ENCODE results near the gene CAMK4. TPM values are rescaled to one million over a fixed set of nuclear protein-coding genes. Genes with fewer than 3 reads are reported as not detected.
A peak's percentile ranks its signal among the peaks of the same experiment; 100 is the strongest.

CAMK4 gene
- total and polyA plus RNA-seq, 5 donors from 2014 or later = 85.3 to 167 (median 106) TPM

- H3K4me3 ChIP-seq (ENCODE audit: low read depth, low read length) = peak overlapping the region; percentile 98
- H3K27me3 ChIP-seq (ENCODE audit: control insufficient read depth, insufficient read depth, low read length) = no peaks in the 10 kb centered on the region
- H3K9me3 ChIP-seq (ENCODE audit: control insufficient read depth in 2 of 2, low read length in 2 of 2) = no peaks in the 10 kb centered on the region
- Mint-ChIP-seq H3K36me3 (peaks cover 5% of the 10 kb centered on the region), H3K4me3 (peak overlapping the region; percentile 69 to 84 (median 76)), H3K27me3 (no peaks in the 10 kb centered on the region), H3K27ac (peak overlapping the region; percentile 92 to 99 (median 94)), H3K4me1 (peaks cover 41 to 92% (median 74%) of the 10 kb centered on the region in 4 donors), H3K9me3 (no peaks in the 10 kb centered on the region)
- peaks cover 93% of the 10 kb centered on the region for H3K4me1 ChIP-seq (ENCODE audit: control insufficient read depth, insufficient read depth, low read length, poor library complexity, severe bottlenecking)
- DNase-seq (peak in 1 of 3 donors; percentile 44), ATAC-seq (ENCODE audit: low read depth in 2 of 2) (no peak)
- H3K36me3 ChIP-seq (ENCODE audit: control insufficient read depth, insufficient read depth, low read length) = peaks cover 9% of the 10 kb centered on the region
- H3K27ac ChIP-seq (ENCODE audit: insufficient read depth, low read length, poor library complexity, severe bottlenecking) = peak overlapping the region; percentile 74
These were observed 12.8 kb downstream of the CAMK4 start for GRCh38 chr5:111236995-111237394.

GRCh38 chr5:111237470-111237869 is 13.3 kb downstream of the CAMK4 start:
- DNase-seq (peak in 1 of 3 donors; percentile 63), ATAC-seq (ENCODE audit: low read depth in 2 of 2) (peak; percentile 21 to 46)

GRCh38 chr5:111238431-111239225 is 14.4 kb downstream of the CAMK4 start:
- DNase-seq (no peak), ATAC-seq (ENCODE audit: low read depth in 2 of 2) (no peak)
- no peaks in the 10 kb centered on the region for H3K9me3 ChIP-seq (ENCODE audit: control insufficient read depth in 2 of 2, low read length in 2 of 2)
- H3K36me3 ChIP-seq (ENCODE audit: control insufficient read depth, insufficient read depth, low read length) = peaks cover 21% of the 10 kb centered on the region
- H3K4me1 ChIP-seq (ENCODE audit: control insufficient read depth, insufficient read depth, low read length, poor library complexity, severe bottlenecking) = peaks cover 91% of the 10 kb centered on the region
- Mint-ChIP-seq H3K27ac (peak overlapping the region; percentile 92 to 99 (median 94)), H3K4me3 (peak overlapping the region in 3 of 4 donors; percentile 5 to 84 (median 66)), H3K27me3 (no peaks in the 10 kb centered on the region), H3K4me1 (peaks cover 30 to 94% (median 74%) of the 10 kb centered on the region in 4 donors), H3K36me3 (peaks cover 22% of the 10 kb centered on the region), H3K9me3 (no peaks in the 10 kb centered on the region)
- H3K27me3 ChIP-seq (ENCODE audit: control insufficient read depth, insufficient read depth, low read length) = no peaks in the 10 kb centered on the region
- peak overlapping the region; percentile 74 for H3K27ac ChIP-seq (ENCODE audit: insufficient read depth, low read length, poor library complexity, severe bottlenecking)
- H3K4me3 ChIP-seq (ENCODE audit: low read depth, low read length) = peak overlapping the region; percentile 98

More at GRCh38 chr5:111237470-111237869, 13.3 kb downstream of the CAMK4 start:
- Histone ChIP-seq H3K27ac (ENCODE audit: insufficient read depth, low read length, poor library complexity, severe bottlenecking) (peak overlapping the region; percentile 74), H3K4me1 (ENCODE audit: control insufficient read depth, insufficient read depth, low read length, poor library complexity, severe bottlenecking) (peaks cover 91% of the 10 kb centered on the region), H3K36me3 (ENCODE audit: control insufficient read depth, insufficient read depth, low read length) (peaks cover 14% of the 10 kb centered on the region), H3K27me3 (ENCODE audit: control insufficient read depth, insufficient read depth, low read length) (no peaks in the 10 kb centered on the region), H3K9me3 (ENCODE audit: control insufficient read depth in 2 of 2, low read length in 2 of 2) (no peaks in the 10 kb centered on the region), H3K4me3 (ENCODE audit: low read depth, low read length) (peak overlapping the region; percentile 98)
- Mint-ChIP-seq H3K9me3 (no peaks in the 10 kb centered on the region), H3K27me3 (no peaks in the 10 kb centered on the region), H3K4me1 (peaks cover 39 to 92% (median 72%) of the 10 kb centered on the region in 4 donors), H3K27ac (peak overlapping the region; percentile 92 to 99 (median 94)), H3K36me3 (peaks cover 10% of the 10 kb centered on the region), H3K4me3 (peak overlapping the region; percentile 69 to 84 (median 76))

- Mint-ChIP-seq H3K27ac (peak overlapping the region in 2 of 3 donors; percentile 59 to 77), H3K9me3 (no peaks in the 10 kb centered on the region), H3K36me3 (peaks cover 21% of the 10 kb centered on the region), H3K4me3 (no peak overlapping the region), H3K4me1 (peaks cover 36 to 94% (median 70%) of the 10 kb centered on the region in 4 donors), H3K27me3 (no peaks in the 10 kb centered on the region)
- no peak overlapping the region for H3K27ac ChIP-seq (ENCODE audit: insufficient read depth, low read length, poor library complexity, severe bottlenecking)
- no peaks in the 10 kb centered on the region for H3K9me3 ChIP-seq (ENCODE audit: control insufficient read depth in 2 of 2, low read length in 2 of 2)
- no peak for DNase-seq
- H3K36me3 ChIP-seq (ENCODE audit: control insufficient read depth, insufficient read depth, low read length) = peaks cover 44% of the 10 kb centered on the region
- peaks cover 70% of the 10 kb centered on the region for H3K4me1 ChIP-seq (ENCODE audit: control insufficient read depth, insufficient read depth, low read length, poor library complexity, severe bottlenecking)
- no peak for ATAC-seq (ENCODE audit: low read depth in 2 of 2)
- H3K4me3 ChIP-seq (ENCODE audit: low read depth, low read length) = peak overlapping the region; percentile 17
- no peaks in the 10 kb centered on the region for H3K27me3 ChIP-seq (ENCODE audit: control insufficient read depth, insufficient read depth, low read length)
These were observed 17.5 kb downstream of the CAMK4 start for GRCh38 chr5:111241696-111242095.

- Mint-ChIP-seq H3K4me1 (peaks cover 27 to 89% (median 62%) of the 10 kb centered on the region in 4 donors), H3K36me3 (peaks cover 21% of the 10 kb centered on the region), H3K4me3 (peak overlapping the region; percentile 27 to 52 (median 42)), H3K27ac (peak overlapping the region in 2 of 3 donors; percentile 34 to 77), H3K27me3 (no peaks in the 10 kb centered on the region), H3K9me3 (no peaks in the 10 kb centered on the region)
- DNase-seq = no peak
- no peak overlapping the region for H3K4me3 ChIP-seq (ENCODE audit: low read depth, low read length)
- H3K4me1 ChIP-seq (ENCODE audit: control insufficient read depth, insufficient read depth, low read length, poor library complexity, severe bottlenecking) = peaks cover 61% of the 10 kb centered on the region
- no peak overlapping the region for H3K27ac ChIP-seq (ENCODE audit: insufficient read depth, low read length, poor library complexity, severe bottlenecking)
- no peaks in the 10 kb centered on the region for H3K27me3 ChIP-seq (ENCODE audit: control insufficient read depth, insufficient read depth, low read length)
- no peak for ATAC-seq (ENCODE audit: low read depth in 2 of 2)
- H3K36me3 ChIP-seq (ENCODE audit: control insufficient read depth, insufficient read depth, low read length) = peaks cover 45% of the 10 kb centered on the region
- H3K9me3 ChIP-seq (ENCODE audit: control insufficient read depth in 2 of 2, low read length in 2 of 2) = no peaks in the 10 kb centered on the region
These were observed 18.4 kb downstream of the CAMK4 start for GRCh38 chr5:111242606-111243005.

DNA sequence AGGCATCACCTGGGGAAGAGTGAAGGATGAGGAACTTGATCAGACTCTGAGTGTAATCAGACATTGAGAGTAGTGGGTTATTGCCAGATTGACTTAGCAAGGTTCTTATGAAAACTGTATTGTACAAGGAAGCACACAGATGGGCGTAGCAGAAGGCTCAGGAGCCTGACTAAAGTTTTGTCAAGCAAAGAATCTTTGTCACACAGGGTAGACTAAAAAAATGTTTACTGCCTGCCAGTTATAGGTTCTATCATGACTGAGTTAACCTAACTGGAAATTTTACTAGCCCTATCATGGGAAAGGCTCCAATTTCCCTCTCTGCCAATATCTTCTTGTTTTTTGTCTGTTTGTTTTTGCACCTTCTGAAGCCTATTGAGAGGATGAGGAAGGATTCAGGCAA is 19.1 kb downstream of the CAMK4 start:
- peaks cover 54% of the 10 kb centered on the region for H3K4me1 ChIP-seq (ENCODE audit: control insufficient read depth, insufficient read depth, low read length, poor library complexity, severe bottlenecking)
- H3K36me3 ChIP-seq (ENCODE audit: control insufficient read depth, insufficient read depth, low read length) = peaks cover 45% of the 10 kb centered on the region
- Mint-ChIP-seq H3K27ac (peak overlapping the region; percentile 77 to 83 (median 79)), H3K9me3 (no peaks in the 10 kb centered on the region), H3K27me3 (no peaks in the 10 kb centered on the region), H3K4me3 (peak overlapping the region in 2 of 4 donors; percentile 42 to 52), H3K36me3 (peaks cover 21% of the 10 kb centered on the region), H3K4me1 (peaks cover 32 to 89% (median 62%) of the 10 kb centered on the region in 4 donors)
- H3K27ac ChIP-seq (ENCODE audit: insufficient read depth, low read length, poor library complexity, severe bottlenecking) = no peak overlapping the region
- H3K4me3 ChIP-seq (ENCODE audit: low read depth, low read length) = no peak overlapping the region
- ATAC-seq (ENCODE audit: low read depth in 2 of 2) (no peak), DNase-seq (no peak)
- no peaks in the 10 kb centered on the region for H3K9me3 ChIP-seq (ENCODE audit: control insufficient read depth in 2 of 2, low read length in 2 of 2)
- no peaks in the 10 kb centered on the region for H3K27me3 ChIP-seq (ENCODE audit: control insufficient read depth, insufficient read depth, low read length)

GRCh38 chr5:111245654-111246053 is 21.5 kb downstream of the CAMK4 start:
- no peaks in the 10 kb centered on the region for H3K27me3 Mint-ChIP-seq

More at GRCh38 chr5:111245654-111246053, 21.5 kb downstream of the CAMK4 start:
- peaks cover 45 to 84% (median 59%) of the 10 kb centered on the region in 4 donors for H3K4me1 Mint-ChIP-seq
- Histone ChIP-seq H3K4me1 (ENCODE audit: control insufficient read depth, insufficient read depth, low read length, poor library complexity, severe bottlenecking) (peaks cover 50% of the 10 kb centered on the region), H3K27ac (ENCODE audit: insufficient read depth, low read length, poor library complexity, severe bottlenecking) (peak overlapping the region; percentile 51), H3K9me3 (ENCODE audit: control insufficient read depth in 2 of 2, low read length in 2 of 2) (no peaks in the 10 kb centered on the region), H3K4me3 (ENCODE audit: low read depth, low read length) (peak overlapping the region; percentile 49), H3K27me3 (ENCODE audit: control insufficient read depth, insufficient read depth, low read length) (no peaks in the 10 kb centered on the region), H3K36me3 (ENCODE audit: control insufficient read depth, insufficient read depth, low read length) (peaks cover 42% of the 10 kb centered on the region)
- H3K27ac Mint-ChIP-seq = peak overlapping the region; percentile 3 to 69 (median 48)
- no peak for ATAC-seq (ENCODE audit: low read depth in 2 of 2)
- no peak for DNase-seq
- peak overlapping the region in 2 of 4 donors; percentile 15 to 46 for H3K4me3 Mint-ChIP-seq
- no peaks in the 10 kb centered on the region for H3K9me3 Mint-ChIP-seq
- H3K36me3 Mint-ChIP-seq = peaks cover 24% of the 10 kb centered on the region
